ENCODE measurements around the gene CENPH.

GRCh38 chr5:69158039-69158438, 31.3 kb upstream of the CENPH start:
- TF ChIP-seq CTCF (IDR thresholded peaks at IDR 0.05) (no peak), EZH2 (IDR thresholded peaks at IDR 0.05; ENCODE audit: borderline replicate concordance, insufficient read depth, low read depth, low read length, poor library complexity, severe bottlenecking) (no peak)

Data from B cell (primary cell).